IPS-NIHi7 (cell line): ENCODE measurements around the gene SLK.
A peak's percentile ranks its signal among the peaks of the same experiment; 100 is the strongest.

Source experiments
- DNase-seq: peaks from one replicate; pipeline ENCODE4 v3.0.0; 2012; ENCODE audit warnings: mixed read lengths; ENCODE audit errors: extremely low spot score

Gene SLK

DNA sequence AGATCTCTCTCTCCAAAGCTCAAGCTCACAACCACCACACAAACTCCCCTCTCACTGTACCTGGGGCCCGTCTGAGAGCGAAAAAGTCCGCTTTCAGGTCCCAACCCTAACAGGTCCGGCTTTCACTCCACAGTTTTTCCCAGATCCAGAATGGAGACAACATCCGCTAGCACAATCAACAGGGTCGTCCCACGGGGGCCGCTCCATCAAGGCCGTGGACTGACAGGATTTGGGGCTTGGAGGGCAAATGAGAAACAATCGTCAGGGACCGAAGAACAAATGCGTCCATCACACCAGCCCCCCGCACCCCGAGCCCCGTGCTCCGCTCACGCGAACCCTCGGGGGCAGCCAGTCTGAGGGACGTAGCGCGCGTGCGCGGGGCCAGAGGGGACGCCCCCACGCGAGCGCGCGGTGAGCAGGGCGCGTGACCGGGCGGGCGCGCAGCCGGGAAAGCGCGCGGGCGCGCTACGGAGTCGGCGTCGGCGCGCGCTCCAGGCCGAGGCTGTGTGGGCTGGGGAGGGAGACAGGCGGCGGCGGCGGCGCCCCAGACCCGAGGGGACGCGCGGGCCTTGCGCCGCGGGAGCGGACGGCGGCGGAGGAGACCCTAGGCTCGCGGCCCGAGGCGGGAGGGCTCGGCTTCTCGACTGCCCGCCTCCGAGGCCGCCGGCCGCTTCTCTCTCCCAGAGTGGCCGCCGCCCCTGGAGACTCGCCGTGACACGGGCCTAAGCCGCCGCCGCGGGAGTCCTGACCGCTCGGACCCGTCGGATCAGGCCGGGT is at the start of gene SLK:
Gene SLK (plus strand): TSS at position 470 of the 777 bp plus-strand sequence. CDS start 606 bp downstream, outside the sequence.
- peak; percentile 73 for DNase-seq

GRCh38 chr10:103917302-103918052 is 49.5 kb upstream of the SLK start:
- peak; percentile 24 for DNase-seq

GRCh38 chr10:103918053-103918846 is 48.7 kb upstream of the SLK start, which contains the start of gene STN1:
STN1 (minus strand) TSS chr10:103918184; CDS start chr10:103917594, 590 bp downstream.
- peak; percentile 98 for DNase-seq

GRCh38 chr10:103919648-103920025 is 47.3 kb upstream of the SLK start:
- DNase-seq = no peak

GRCh38 chr10:103921248-103921647 is 45.7 kb upstream of the SLK start:
- no peak for DNase-seq

DNA sequence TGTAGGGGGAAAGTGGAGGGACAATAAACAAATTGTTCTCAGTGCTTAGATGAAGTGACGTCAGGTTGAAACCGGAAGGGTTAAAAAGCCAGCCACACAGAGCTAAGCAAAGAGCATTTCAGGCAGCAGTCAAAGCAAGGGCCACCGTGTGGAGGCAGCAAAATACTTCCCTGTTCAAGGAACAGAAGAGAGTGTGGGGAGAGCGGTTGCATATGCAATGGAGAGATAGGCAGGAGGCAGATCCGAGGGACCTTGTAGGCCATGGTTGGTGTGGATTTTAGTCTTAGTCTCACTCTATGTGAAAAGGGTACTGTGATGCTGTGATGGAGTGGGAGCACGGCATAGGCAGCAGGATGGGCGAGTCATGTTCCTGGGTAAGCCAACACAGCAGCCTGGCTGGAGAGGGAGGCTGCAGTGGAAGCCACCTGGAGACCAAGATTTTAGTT is 45.2 kb upstream of the SLK start:
- peak; percentile 47 for DNase-seq

DNA sequence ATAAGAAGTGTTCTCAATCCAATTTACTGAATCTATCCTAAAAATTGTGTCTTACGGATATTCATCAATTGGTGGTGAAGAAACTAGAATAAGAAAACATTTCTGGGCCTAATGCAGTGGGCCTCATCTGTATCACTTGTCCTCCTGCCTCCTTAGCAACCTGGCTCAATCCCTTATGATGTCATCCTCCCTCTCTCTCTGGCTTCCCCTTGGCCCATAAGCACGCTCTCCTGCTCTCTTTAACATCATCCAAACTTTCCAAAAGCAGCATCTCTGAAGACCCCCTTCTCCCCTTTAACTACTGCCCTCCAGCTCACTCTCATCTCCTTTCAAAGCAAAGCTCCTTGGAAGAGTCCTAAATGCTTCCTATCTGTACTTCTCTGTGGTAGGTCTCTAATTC is 44.3 kb upstream of the SLK start:
- no peak for DNase-seq

- DNase-seq = no peak
Measured at GRCh38 chr10:103923502-103923901, 43.4 kb upstream of the SLK start.

- no peak for DNase-seq
Measured at GRCh38 chr10:103925591-103925990, 41.3 kb upstream of the SLK start.

DNA sequence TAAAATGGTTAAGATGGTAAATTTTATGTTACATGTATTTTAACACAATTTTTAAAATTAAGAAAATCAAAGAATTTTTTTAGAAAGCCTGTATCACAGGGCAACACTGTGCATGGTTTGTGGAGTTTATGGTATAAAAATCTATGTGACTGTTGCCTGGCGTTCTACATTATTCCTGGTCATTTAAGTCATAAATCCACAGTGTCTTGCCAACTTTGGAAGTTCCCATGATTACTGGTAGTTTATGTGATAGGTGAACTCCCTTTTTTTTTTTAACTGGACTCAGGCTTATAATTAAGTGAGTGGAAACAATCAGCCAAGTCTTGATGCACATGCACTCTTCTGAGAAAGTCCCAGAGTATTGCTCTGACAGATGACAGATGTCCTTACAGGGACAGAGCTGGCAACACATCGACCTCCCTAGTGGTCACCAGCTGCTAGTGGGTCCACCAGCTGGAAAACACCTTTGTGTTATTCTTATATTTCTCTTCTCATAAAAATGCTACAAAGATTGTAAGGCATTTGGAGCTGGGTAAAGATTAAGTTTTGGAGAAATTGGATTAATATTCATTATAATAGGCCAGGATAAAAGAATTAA is 40.1 kb upstream of the SLK start:
- DNase-seq = no peak

- no peak for DNase-seq
Measured at GRCh38 chr10:103928784-103929183, 38.2 kb upstream of the SLK start.

DNA sequence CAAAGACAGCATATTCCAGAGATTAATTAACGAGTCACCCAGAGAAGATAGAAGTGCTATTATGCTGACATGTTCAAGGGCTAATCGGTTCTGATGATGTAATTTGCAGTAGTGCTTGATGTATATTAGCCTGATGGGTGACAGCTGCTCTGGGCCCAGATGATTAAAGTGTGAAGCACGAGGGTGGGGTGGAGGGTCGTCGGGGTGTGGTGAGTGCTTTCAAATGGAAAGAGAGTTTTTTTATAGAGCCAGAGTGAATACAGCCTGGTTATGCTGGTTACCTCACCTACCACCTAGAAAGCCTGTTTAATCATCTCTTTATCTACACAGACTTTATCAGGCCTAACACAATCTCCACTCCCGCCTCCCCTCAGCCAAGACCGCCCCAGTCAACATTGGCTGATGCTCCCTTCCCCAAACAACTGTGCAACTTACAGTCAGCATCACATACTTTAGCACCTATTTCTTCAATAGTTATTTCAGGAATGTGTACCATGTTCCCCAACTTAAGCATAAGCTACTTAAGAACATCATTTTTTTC is 37.5 kb upstream of the SLK start:
- DNase-seq = no peak

DNA sequence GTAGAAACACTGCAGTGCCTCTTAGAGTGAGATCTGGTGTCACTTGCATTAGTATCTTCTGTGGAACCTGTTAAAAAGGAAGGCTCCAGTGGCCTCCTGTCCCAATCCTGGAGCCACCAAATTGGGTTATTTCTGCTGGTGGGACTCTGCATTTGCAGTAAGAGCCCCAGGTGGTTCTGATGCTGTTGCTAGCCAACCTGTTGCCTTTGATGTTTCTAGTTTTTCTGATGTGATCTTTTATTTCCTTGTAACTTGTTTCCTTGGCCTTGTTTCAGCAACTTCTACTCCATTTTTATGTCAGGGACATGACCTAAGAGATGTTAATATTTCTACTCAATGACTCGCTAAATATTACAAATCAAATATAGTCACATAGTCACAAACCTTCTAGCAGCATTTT is 36.5 kb upstream of the SLK start:
- no peak for DNase-seq

- DNase-seq = no peak
Measured at GRCh38 chr10:103930881-103931280, 36.1 kb upstream of the SLK start.

DNA sequence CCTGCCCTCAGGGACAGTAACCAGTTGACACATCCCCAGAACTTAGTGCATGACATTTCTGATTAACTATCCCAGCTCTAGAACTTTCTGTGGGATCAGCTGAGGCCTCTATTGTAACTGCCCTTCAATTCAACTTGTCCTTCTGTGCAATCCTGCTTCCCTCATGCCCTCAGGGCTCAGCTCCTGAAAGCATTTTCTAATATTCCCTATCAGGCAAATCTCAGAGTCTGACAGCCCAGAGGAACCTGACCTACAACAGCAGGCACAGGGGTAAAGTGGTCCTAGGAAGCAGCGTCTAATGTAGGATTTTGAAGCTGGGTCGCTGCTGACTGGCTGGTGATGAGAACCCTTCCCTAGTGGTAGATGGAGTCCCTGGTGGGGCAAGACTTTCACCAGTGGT is 35.3 kb upstream of the SLK start:
- DNase-seq = no peak

GRCh38 chr10:103932271-103932670 is 34.7 kb upstream of the SLK start:
- DNase-seq = no peak

DNA sequence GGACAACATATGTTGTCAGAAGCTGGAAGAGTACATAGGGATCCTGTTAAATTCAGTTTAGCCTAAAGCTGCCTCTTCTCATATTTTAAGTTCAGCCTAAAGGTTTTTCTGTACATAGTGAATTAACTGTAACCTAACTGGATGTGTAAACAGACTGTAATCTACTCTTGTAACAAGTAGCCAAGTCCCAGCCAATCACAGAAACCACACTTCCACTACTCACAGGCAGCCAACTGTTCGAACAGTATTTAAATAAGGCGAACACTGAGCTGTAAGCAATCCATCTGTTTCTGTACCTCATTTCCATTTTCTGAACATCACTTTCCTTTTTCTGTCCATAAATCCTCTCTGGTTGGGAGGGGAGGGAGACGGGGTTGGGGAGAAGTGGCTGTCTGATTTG is 34.0 kb upstream of the SLK start:
- no peak for DNase-seq

GRCh38 chr10:103933557-103934121 is 33.3 kb upstream of the SLK start:
- no peak for DNase-seq

- DNase-seq = no peak
Measured at GRCh38 chr10:103934308-103934707, 32.6 kb upstream of the SLK start.

DNA sequence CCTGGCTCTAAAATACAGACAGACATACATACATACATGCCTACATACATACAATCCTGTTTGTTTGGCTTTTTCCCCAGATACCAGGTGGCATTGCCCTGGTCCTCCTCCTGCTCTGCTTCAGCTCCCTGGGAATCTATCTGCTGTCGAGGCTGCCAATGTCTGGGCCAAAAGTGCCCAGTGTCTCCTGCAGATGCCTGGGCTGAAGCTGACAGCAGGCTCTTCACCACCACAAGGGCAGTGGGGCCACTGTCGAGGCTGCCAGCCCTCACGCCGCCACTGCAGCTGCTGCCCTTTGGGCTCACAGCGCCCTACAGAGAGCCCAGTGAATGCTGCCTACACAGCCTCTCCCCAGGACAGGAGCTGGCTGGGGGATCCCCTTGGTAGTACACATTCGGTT is 30.9 kb upstream of the SLK start:
- no peak for DNase-seq

DNA sequence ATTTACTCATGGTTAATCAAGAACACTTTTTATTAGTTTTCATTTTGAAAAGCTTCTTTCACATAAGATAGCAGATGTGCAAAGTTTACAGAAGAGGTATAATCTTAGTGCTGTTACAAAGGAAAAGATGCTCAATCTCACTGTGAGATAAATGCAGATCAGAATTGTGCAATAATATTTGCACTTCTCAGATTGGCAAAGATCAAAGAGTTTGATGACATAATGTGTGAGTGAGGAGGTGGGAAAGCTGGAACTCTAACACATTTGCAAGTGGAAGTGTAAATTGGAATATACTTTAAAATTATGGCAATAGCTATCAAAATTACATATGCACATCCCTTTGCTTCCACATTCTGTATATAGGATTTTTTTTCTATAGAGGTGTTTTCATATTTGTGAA is 27.4 kb upstream of the SLK start:
- DNase-seq = no peak
